H1 (cell line): Measurements from ENCODE around the gene GPC3.

Source experiments
- CREB1 ChIP-seq: IDR thresholded peaks from 2 replicates; pipeline ENCODE4 v1.6.1; 2012; ENCODE audit warnings: inconsistent platforms
- CTCF ChIP-seq, 3 experiments: IDR thresholded peaks; 1 replicate in 2 of 3; 2 replicates in 1 of 3; pipeline versions ENCODE4 v1.5.1 to v1.6.1; 2011; ENCODE audit warnings: low read length in 3 of 3, mild to moderate bottlenecking in 3 of 3, inconsistent platforms in 2 of 3, low read depth in 1 of 3, moderate library complexity in 1 of 3; ENCODE audit not compliant: insufficient read depth in 1 of 3; ENCODE audit errors: control extremely low read depth in 1 of 3
- FOSL1 ChIP-seq: IDR thresholded peaks from 2 replicates; pipeline ENCODE4 v1.6.1; 2011; ENCODE audit warnings: mild to moderate bottlenecking, low read depth, low read length, moderate library complexity; ENCODE audit not compliant: insufficient read depth
- HDAC2 ChIP-seq, 2 experiments: fragments of 300-600 bp in 1 of 2; sonication (generic) in 1 of 2; IDR thresholded peaks; 2 replicates each; pipeline ENCODE4 v1.6.1; 2011 to 2012; ENCODE audit warnings: low read depth in 2 of 2, low read length in 2 of 2, mild to moderate bottlenecking in 2 of 2, moderate library complexity in 2 of 2, borderline replicate concordance in 1 of 2, inconsistent platforms in 1 of 2
- KDM1A ChIP-seq: fragments of 200-600, 300-600 bp; sonication (generic); IDR thresholded peaks from 2 replicates; pipeline ENCODE4 v1.7.1; 2016; ENCODE audit warnings: mild to moderate bottlenecking, low read length, borderline replicate concordance
- NRF1 ChIP-seq: IDR thresholded peaks from 2 replicates; pipeline ENCODE4 v1.6.1; 2011; ENCODE audit warnings: mild to moderate bottlenecking, low read depth, low read length, improper control_type of control experiment
- POLR2A ChIP-seq, 2 experiments: IDR thresholded peaks; 1 replicate in 1 of 2; 2 replicates in 1 of 2; pipeline ENCODE4 v1.6.1; 2011; ENCODE audit warnings: low read depth in 2 of 2, low read length in 2 of 2, mild to moderate bottlenecking in 2 of 2; ENCODE audit errors: control extremely low read depth in 1 of 2
- TF ChIP-seq, protein P1 (sequence below): IDR thresholded peaks from 2 replicates; pipeline ENCODE4 v1.6.1; 2011; ENCODE audit warnings: low read depth, mild to moderate bottlenecking, low read length; ENCODE audit not compliant: insufficient read depth

- no peak for TF ChIP-seq CREB1
- no peak for TF ChIP-seq FOSL1
- TF ChIP-seq, protein P1, sequence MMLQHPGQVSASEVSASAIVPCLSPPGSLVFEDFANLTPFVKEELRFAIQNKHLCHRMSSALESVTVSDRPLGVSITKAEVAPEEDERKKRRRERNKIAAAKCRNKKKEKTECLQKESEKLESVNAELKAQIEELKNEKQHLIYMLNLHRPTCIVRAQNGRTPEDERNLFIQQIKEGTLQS = no peak
- TF ChIP-seq CTCF (IDR thresholded peaks at IDR 0.05; ENCODE audit: control extremely low read depth in 1 of 3, insufficient read depth in 1 of 3, low read depth in 1 of 3, low read length in 3 of 3) = no peak
- no peak for TF ChIP-seq POLR2A (IDR thresholded peaks at IDR 0.05; ENCODE audit: control extremely low read depth in 1 of 2, low read depth in 2 of 2, low read length in 2 of 2)
- TF ChIP-seq HDAC2 (IDR thresholded peaks at IDR 0.05; ENCODE audit: borderline replicate concordance in 1 of 2, low read depth in 2 of 2, low read length in 2 of 2) = no peak
- no peak for TF ChIP-seq KDM1A
- TF ChIP-seq NRF1 = no peak
Observed at GRCh38 chrX:133715715-133716114, 269.7 kb downstream of the GPC3 start.
